HL-60 (cell line): ENCODE measurements around the gene TRH.
A peak's percentile ranks its signal among the peaks of the same experiment; 100 is the strongest.

Source experiments
- DNase-seq, 2 experiments: peaks; one replicate each; pipeline ENCODE4 v3.0.0-alpha.2; 2010 to 2020; ENCODE audit warnings: low read depth in 1 of 2, low spot score in 1 of 2
- H3K27ac ChIP-seq: fragments of 250-450 bp; sonication (Bioruptor Pico); replicated peaks from 2 replicates; pipeline ENCODE4 v1.5.1; 2020; ENCODE audit warnings: mild to moderate bottlenecking, moderate library complexity
- H3K27me3 ChIP-seq: fragments of 250-450 bp; sonication (Bioruptor Pico); 2 replicates; pipeline ENCODE4 v1.5.1; 2021; ENCODE audit warnings: mild to moderate bottlenecking, moderate library complexity; ENCODE audit not compliant: insufficient read depth, poor library complexity, severe bottlenecking
- H3K4me3 ChIP-seq: replicated peaks from 2 replicates; pipeline ENCODE4 v1.5.1; 2011; ENCODE audit warnings: mild to moderate bottlenecking, control low read depth, low read length; ENCODE audit not compliant: insufficient read depth
- CTCF ChIP-seq: IDR thresholded peaks from one replicate; pipeline ENCODE4 v1.5.1; 2011; ENCODE audit warnings: low read length, control low read depth, inconsistent platforms; ENCODE audit not compliant: insufficient read depth
- GABPA ChIP-seq: IDR thresholded peaks from 2 replicates; pipeline ENCODE4 v1.6.1; 2012; ENCODE audit warnings: low read depth
- POLR2AphosphoS5 ChIP-seq: IDR thresholded peaks from 2 replicates; pipeline ENCODE4 v1.6.1; 2012; ENCODE audit warnings: low read depth
- SPI1 ChIP-seq: IDR thresholded peaks from 2 replicates; pipeline ENCODE4 v1.6.1; 2012; ENCODE audit warnings: low read depth, mild to moderate bottlenecking, borderline replicate concordance
- TF ChIP-seq, protein P1 (sequence below): IDR thresholded peaks from 2 replicates; pipeline ENCODE4 v1.6.1; 2012; ENCODE audit warnings: low read depth; ENCODE audit not compliant: insufficient replicate concordance

Gene TRH

GRCh38 chr3:129940086-129940485 lies 34.4 kb upstream of the TRH start:
- Histone ChIP-seq H3K27ac (no peak overlapping the region), H3K4me3 (no peak overlapping the region), H3K27me3 (no peaks in the 10 kb centered on the region)
- no peak for TF ChIP-seq GABPA
- no peak for TF ChIP-seq SPI1
- no peak for TF ChIP-seq POLR2AphosphoS5
- TF ChIP-seq, protein P1, sequence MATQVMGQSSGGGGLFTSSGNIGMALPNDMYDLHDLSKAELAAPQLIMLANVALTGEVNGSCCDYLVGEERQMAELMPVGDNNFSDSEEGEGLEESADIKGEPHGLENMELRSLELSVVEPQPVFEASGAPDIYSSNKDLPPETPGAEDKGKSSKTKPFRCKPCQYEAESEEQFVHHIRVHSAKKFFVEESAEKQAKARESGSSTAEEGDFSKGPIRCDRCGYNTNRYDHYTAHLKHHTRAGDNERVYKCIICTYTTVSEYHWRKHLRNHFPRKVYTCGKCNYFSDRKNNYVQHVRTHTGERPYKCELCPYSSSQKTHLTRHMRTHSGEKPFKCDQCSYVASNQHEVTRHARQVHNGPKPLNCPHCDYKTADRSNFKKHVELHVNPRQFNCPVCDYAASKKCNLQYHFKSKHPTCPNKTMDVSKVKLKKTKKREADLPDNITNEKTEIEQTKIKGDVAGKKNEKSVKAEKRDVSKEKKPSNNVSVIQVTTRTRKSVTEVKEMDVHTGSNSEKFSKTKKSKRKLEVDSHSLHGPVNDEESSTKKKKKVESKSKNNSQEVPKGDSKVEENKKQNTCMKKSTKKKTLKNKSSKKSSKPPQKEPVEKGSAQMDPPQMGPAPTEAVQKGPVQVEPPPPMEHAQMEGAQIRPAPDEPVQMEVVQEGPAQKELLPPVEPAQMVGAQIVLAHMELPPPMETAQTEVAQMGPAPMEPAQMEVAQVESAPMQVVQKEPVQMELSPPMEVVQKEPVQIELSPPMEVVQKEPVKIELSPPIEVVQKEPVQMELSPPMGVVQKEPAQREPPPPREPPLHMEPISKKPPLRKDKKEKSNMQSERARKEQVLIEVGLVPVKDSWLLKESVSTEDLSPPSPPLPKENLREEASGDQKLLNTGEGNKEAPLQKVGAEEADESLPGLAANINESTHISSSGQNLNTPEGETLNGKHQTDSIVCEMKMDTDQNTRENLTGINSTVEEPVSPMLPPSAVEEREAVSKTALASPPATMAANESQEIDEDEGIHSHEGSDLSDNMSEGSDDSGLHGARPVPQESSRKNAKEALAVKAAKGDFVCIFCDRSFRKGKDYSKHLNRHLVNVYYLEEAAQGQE: no peak
- TF ChIP-seq CTCF: no peak
- DNase-seq: no peak

GRCh38 chr3:129942296-129942695 lies 32.2 kb upstream of the TRH start:
- no peak for TF ChIP-seq GABPA
- peak; percentile 26; the same call in 1 of the 2 replicates for TF ChIP-seq SPI1
- peak; percentile 78 for TF ChIP-seq CTCF
- Histone ChIP-seq H3K27ac (no peak overlapping the region), H3K27me3 (no peaks in the 10 kb centered on the region), H3K4me3 (no peak overlapping the region)
- DNase-seq: peak in 1 of 2 experiments; percentile 68

- Histone ChIP-seq H3K27ac (no peak overlapping the region), H3K4me3 (no peak overlapping the region), H3K27me3 (no peaks in the 10 kb centered on the region)
- DNase-seq: no peak
- no peak for TF ChIP-seq GABPA
- TF ChIP-seq POLR2AphosphoS5: no peak
- TF ChIP-seq, protein P1: no peak
- no peak for TF ChIP-seq CTCF
- TF ChIP-seq SPI1: no peak
These were observed 31.5 kb upstream of the TRH start for GRCh38 chr3:129943020-129943419.

GRCh38 chr3:129944709-129945108 lies 29.8 kb upstream of the TRH start:
- no peak for DNase-seq
- Histone ChIP-seq H3K27me3 (no peaks in the 10 kb centered on the region), H3K27ac (no peak overlapping the region), H3K4me3 (no peak overlapping the region)
- TF ChIP-seq POLR2AphosphoS5: no peak
- no peak for TF ChIP-seq CTCF
- TF ChIP-seq SPI1: no peak
- TF ChIP-seq GABPA: no peak
- TF ChIP-seq, protein P1: no peak
